Natural killer cell (primary cell): ENCODE measurements around the gene CHGA. TPM values are rescaled to one million over a fixed set of nuclear protein-coding genes. Genes with fewer than 3 reads are reported as not detected.

ENCODE experiments used
- ATAC-seq, 3 donors: fragments of 150-1000 bp in 2 of 3; fragments of 200-7000 bp in 1 of 3; cut with Tn5 transposase; 1 replicate in 1 of 3; 2 replicates in 2 of 3; pipeline ENCODE4 v1.10.0; 2021; ENCODE audit warnings: mild to moderate bottlenecking in 2 of 3, moderate library complexity in 2 of 3
- DNase-seq, 2 donors: peaks; one replicate each; pipeline versions ENCODE4 v3.0.0 to v3.0.0-alpha.2; 2013 to 2021; ENCODE audit warnings: mixed read lengths in 1 of 2
- H3K27ac ChIP-seq: one replicate; pipeline ENCODE4 v1.5.1; 2013; ENCODE audit warnings: mild to moderate bottlenecking, low read length
- H3K27me3 ChIP-seq: one replicate; pipeline ENCODE4 v1.6.1; 2013; ENCODE audit warnings: low read length; ENCODE audit not compliant: control insufficient read depth, insufficient read depth
- H3K36me3 ChIP-seq: one replicate; pipeline ENCODE4 v1.6.1; 2013; ENCODE audit warnings: low read length; ENCODE audit not compliant: control insufficient read depth, insufficient read depth
- H3K4me1 ChIP-seq: one replicate; pipeline ENCODE4 v1.6.1; 2013; ENCODE audit warnings: low read length; ENCODE audit not compliant: control insufficient read depth, insufficient read depth
- H3K4me3 ChIP-seq: one replicate; pipeline ENCODE4 v1.5.1; 2013; ENCODE audit warnings: low read length
- H3K9me3 ChIP-seq: one replicate; pipeline ENCODE4 v1.6.1; 2013; ENCODE audit warnings: low read length; ENCODE audit not compliant: control insufficient read depth, insufficient read depth
- H3K27ac Mint-ChIP-seq, 2 donors: one replicate each; pipeline ENCODE4 v1.8.0; 2022; ENCODE audit warnings: mild to moderate bottlenecking in 2 of 2, mixed read lengths in 2 of 2, moderate library complexity in 1 of 2
- H3K27me3 Mint-ChIP-seq, 2 donors: one replicate each; pipeline ENCODE4 v1.8.0; 2022; ENCODE audit warnings: low read depth in 2 of 2, mixed read lengths in 2 of 2
- H3K36me3 Mint-ChIP-seq: one replicate; pipeline ENCODE4 v1.8.0; 2022; ENCODE audit warnings: mixed read lengths
- H3K4me1 Mint-ChIP-seq, 2 donors: one replicate each; pipeline ENCODE4 v1.8.0; 2022; ENCODE audit warnings: mixed read lengths in 2 of 2
- H3K4me3 Mint-ChIP-seq: one replicate; pipeline ENCODE4 v1.8.0; 2022; ENCODE audit warnings: mild to moderate bottlenecking, moderate library complexity, mixed read lengths
- H3K9me3 Mint-ChIP-seq, 2 donors: one replicate each; pipeline ENCODE4 v1.8.0; 2022; ENCODE audit warnings: mixed read lengths in 2 of 2
- CTCF ChIP-seq: fragments of 200-600 bp; IDR thresholded peaks from one replicate; pipeline ENCODE4 v1.8.0; 2022; ENCODE audit warnings: antibody characterized with exemption
- whole genome bisulfite sequencing: methylation state at CpG from one replicate; pipeline ENCODE4 v1.1.7; 2013; ENCODE audit warnings: missing lambda C conversion rate; ENCODE audit not compliant: insufficient coverage; 5-methylcytosine and 5-hydroxymethylcytosine counted together
- intact Hi-C: fragments of 100-400 bp; cut with micrococcal nuclease; formaldehyde crosslinking; loops from one replicate; pipeline ENCODE4 v1.14.2; 2022
- total RNA-seq, 4 donors: library from RNA; stranded (reverse); fragments of 120-200 nt in 1 of 4; gene quantifications; one replicate each; pipeline versions ENCODE4 v1.2.3 to v1.2.4, GENCODE V29; 2013 to 2022

The CHGA gene
- total RNA-seq, 3 donors from 2014 or later (not counting 1 experiment from before 2014, with no cell fraction given) = not detected

- intact Hi-C loops = no loop called here
- ATAC-seq = no peak
- no peak overlapping the region for H3K4me3 ChIP-seq
- H3K4me1 Mint-ChIP-seq = peaks cover 6 to 15% of the 10 kb centered on the region in 2 donors
- no peaks in the 10 kb centered on the region for H3K36me3 ChIP-seq
- TF ChIP-seq CTCF = no peak
- WGBS = 39% methylated on average over 4 of the region's 4 CpGs
- H3K27ac ChIP-seq = no peak overlapping the region
- no peaks in the 10 kb centered on the region for H3K36me3 Mint-ChIP-seq
- H3K27ac Mint-ChIP-seq = no peak overlapping the region
- no peak for DNase-seq
- peaks cover 5% of the 10 kb centered on the region for H3K27me3 ChIP-seq
- H3K27me3 Mint-ChIP-seq = peaks cover 11 to 29% of the 10 kb centered on the region in 2 donors
- no peaks in the 10 kb centered on the region for H3K9me3 ChIP-seq
- H3K9me3 Mint-ChIP-seq = no peaks in the 10 kb centered on the region
- no peak overlapping the region for H3K4me3 Mint-ChIP-seq
- no peaks in the 10 kb centered on the region for H3K4me1 ChIP-seq
These were observed 705 bp upstream of the CHGA start for GRCh38 chr14:92922155-92922735.

- H3K27me3 ChIP-seq = peaks cover 5% of the 10 kb centered on the region
- no peak overlapping the region for H3K4me3 Mint-ChIP-seq
- H3K9me3 Mint-ChIP-seq = no peaks in the 10 kb centered on the region
- 40% methylated on average over 7 of the region's 8 CpGs for WGBS
- H3K27ac ChIP-seq = no peak overlapping the region
- H3K4me1 Mint-ChIP-seq = peaks cover 6 to 15% of the 10 kb centered on the region in 2 donors
- peaks cover 11 to 29% of the 10 kb centered on the region in 2 donors for H3K27me3 Mint-ChIP-seq
- no peak overlapping the region for H3K4me3 ChIP-seq
- no peaks in the 10 kb centered on the region for H3K36me3 ChIP-seq
- no peak for TF ChIP-seq CTCF
- DNase-seq = no peak
- H3K4me1 ChIP-seq = no peaks in the 10 kb centered on the region
- no peaks in the 10 kb centered on the region for H3K36me3 Mint-ChIP-seq
- H3K9me3 ChIP-seq = no peaks in the 10 kb centered on the region
- intact Hi-C loops = no loop called here
- H3K27ac Mint-ChIP-seq = no peak overlapping the region
- ATAC-seq = no peak
These were observed 774 bp downstream of the CHGA start for GRCh38 chr14:92923744-92924103.

GRCh38 chr14:92924247-92924646, 1.3 kb downstream of the CHGA start:
- Histone ChIP-seq H3K27ac (no peak overlapping the region), H3K36me3 (no peaks in the 10 kb centered on the region), H3K4me3 (no peak overlapping the region), H3K4me1 (no peaks in the 10 kb centered on the region), H3K9me3 (no peaks in the 10 kb centered on the region), H3K27me3 (peaks cover 5% of the 10 kb centered on the region)
- H3K9me3 Mint-ChIP-seq = no peaks in the 10 kb centered on the region
- no peak overlapping the region for H3K27ac Mint-ChIP-seq
- TF ChIP-seq CTCF = no peak
- peaks cover 11 to 29% of the 10 kb centered on the region in 2 donors for H3K27me3 Mint-ChIP-seq
- no peak for DNase-seq
- intact Hi-C loops = no loop called here
- H3K36me3 Mint-ChIP-seq = no peaks in the 10 kb centered on the region
- 57% methylated on average over 5 of the region's 5 CpGs for WGBS
- ATAC-seq = no peak
- H3K4me3 Mint-ChIP-seq = no peak overlapping the region
- H3K4me1 Mint-ChIP-seq = peaks cover 6 to 15% of the 10 kb centered on the region in 2 donors

- no peak for TF ChIP-seq CTCF
- 69% methylated on average over 6 of the region's 6 CpGs for WGBS
- no peak for DNase-seq
- peaks cover 11 to 29% of the 10 kb centered on the region in 2 donors for H3K27me3 Mint-ChIP-seq
- no peaks in the 10 kb centered on the region for H3K36me3 Mint-ChIP-seq
- H3K27ac Mint-ChIP-seq = no peak overlapping the region
- ATAC-seq = no peak
- Histone ChIP-seq H3K27ac (no peak overlapping the region), H3K27me3 (peaks cover 5% of the 10 kb centered on the region), H3K4me1 (no peaks in the 10 kb centered on the region), H3K36me3 (no peaks in the 10 kb centered on the region), H3K4me3 (no peak overlapping the region), H3K9me3 (no peaks in the 10 kb centered on the region)
- no peak overlapping the region for H3K4me3 Mint-ChIP-seq
- intact Hi-C loops = no loop called here
- H3K9me3 Mint-ChIP-seq = no peaks in the 10 kb centered on the region
- H3K4me1 Mint-ChIP-seq = peaks cover 6 to 15% of the 10 kb centered on the region in 2 donors
These were observed 2.5 kb downstream of the CHGA start for GRCh38 chr14:92925446-92925845.
